H1 (cell line): ENCODE data around the gene EVI5. TPM values are rescaled to one million over a fixed set of nuclear protein-coding genes. Genes with fewer than 3 reads are reported as not detected.

Experiments used
- CTCF ChIA-PET: fragments of 300-600 bp; sonication (Branson Sonifier 250); formaldehyde crosslinking; loops from one replicate; lab custom pipeline; 2021; ENCODE audit not compliant: partially characterized antibody; lab: Charles Lee
- POLR2A ChIA-PET: fragments of 300-600 bp; sonication (Branson Sonifier 250); formaldehyde crosslinking; loops from one replicate; lab custom pipeline; 2021; ENCODE audit warnings: inconsistent platforms; ENCODE audit not compliant: partially characterized antibody; lab: Charles Lee
- DNase-seq, 2 experiments: peaks; one replicate each; pipeline versions ENCODE4 v3.0.0 to v3.0.0-alpha.2; 2010 to 2022; ENCODE audit warnings: low spot score in 2 of 2, low read depth in 1 of 2, mixed read lengths in 1 of 2
- FAIRE-seq: peaks from 2 replicates; lab custom pipeline; 2011; peaks lifted over from hg19 to GRCh38; lab: Jason Lieb, UNC
- H2AFZ ChIP-seq: 2 replicates; pipeline ENCODE4 v1.8.1; 2012; ENCODE audit warnings: low read length, inconsistent platforms
- H2AK5ac ChIP-seq: 2 replicates; pipeline ENCODE4 v1.6.1; 2013; ENCODE audit warnings: low read depth, low read length
- H2BK120ac ChIP-seq: replicated peaks from 2 replicates; pipeline ENCODE3; 2013; ENCODE audit warnings: low read depth, low read length, inconsistent platforms
- H2BK12ac ChIP-seq: 2 replicates; pipeline ENCODE4 v1.6.1; 2013; ENCODE audit warnings: low read depth, low read length
- H2BK15ac ChIP-seq: 2 replicates; pipeline ENCODE4 v1.6.1; 2013; ENCODE audit warnings: low read length
- H2BK20ac ChIP-seq: 2 replicates; pipeline ENCODE4 v1.6.1; 2013; ENCODE audit warnings: low read length
- H2BK5ac ChIP-seq: 2 replicates; pipeline ENCODE4 v1.6.1; 2013; ENCODE audit warnings: low read depth, low read length
- H3K14ac ChIP-seq: 2 replicates; pipeline ENCODE4 v1.6.1; 2013; ENCODE audit warnings: inconsistent platforms; ENCODE audit not compliant: insufficient read length
- H3K18ac ChIP-seq: 2 replicates; pipeline ENCODE4 v1.6.1; 2013; ENCODE audit warnings: low read length; ENCODE audit errors: extremely low read depth
- H3K23ac ChIP-seq: 2 replicates; pipeline ENCODE4 v1.6.1; 2013; ENCODE audit warnings: inconsistent platforms; ENCODE audit not compliant: insufficient read length
- H3K23me2 ChIP-seq: 2 replicates; pipeline ENCODE4 v1.6.1; 2013; ENCODE audit warnings: low read depth, low read length
- H3K27ac ChIP-seq: 2 replicates; pipeline ENCODE4 v1.6.1; 2011; ENCODE audit warnings: low read depth, low read length, inconsistent platforms
- H3K27me3 ChIP-seq, 4 experiments: replicated peaks in 1 of 4; 1 replicate in 1 of 4; 2 replicates in 3 of 4; pipeline versions ENCODE4 v1.6.1 to v1.8.1; 2011 to 2013; ENCODE audit warnings: low read length in 3 of 4, mild to moderate bottlenecking in 3 of 4, inconsistent platforms in 2 of 4, mixed read lengths in 2 of 4, moderate library complexity in 1 of 4; ENCODE audit not compliant: control insufficient read depth in 3 of 4, insufficient read depth in 3 of 4; ENCODE audit errors: extremely low read depth in 1 of 4
- H3K36me3 ChIP-seq, 4 experiments: 2 replicates each; pipeline versions ENCODE4 v1.6.1 to v1.8.1; 2011 to 2013; ENCODE audit warnings: mild to moderate bottlenecking in 4 of 4, low read length in 3 of 4, moderate library complexity in 2 of 4, control low read depth in 1 of 4, inconsistent platforms in 1 of 4; ENCODE audit not compliant: insufficient read depth in 4 of 4, control insufficient read depth in 2 of 4
- H3K4ac ChIP-seq: replicated peaks from 2 replicates; pipeline ENCODE3; 2013; ENCODE audit warnings: low read length, low read depth, mixed read lengths, inconsistent platforms; ENCODE audit not compliant: insufficient read length
- H3K4me1 ChIP-seq, 4 experiments: replicated peaks in 1 of 4; 1 replicate in 1 of 4; 2 replicates in 3 of 4; pipeline versions ENCODE4 v1.6.1 to v1.8.1; 2011 to 2013; ENCODE audit warnings: low read length in 3 of 4, inconsistent platforms in 2 of 4, mixed read lengths in 1 of 4; ENCODE audit not compliant: insufficient read depth in 4 of 4, control insufficient read depth in 3 of 4
- H3K4me2 ChIP-seq, 2 experiments: 2 replicates each; pipeline versions ENCODE4 v1.6.1 to v1.8.1; 2011 to 2013; ENCODE audit warnings: low read depth in 2 of 2, low read length in 2 of 2, control low read depth in 1 of 2, inconsistent platforms in 1 of 2, mild to moderate bottlenecking in 1 of 2; ENCODE audit not compliant: insufficient read depth in 1 of 2
- H3K4me3 ChIP-seq, 4 experiments: fragments of 200-600, 300-600 bp in 1 of 4; sonication (generic), shearing (Covaris generic), sonication (Bioruptor Twin) in 1 of 4; 2 replicates each; pipeline versions ENCODE4 v1.5.1 to v1.8.1; 2011 to 2016; ENCODE audit warnings: low read length in 4 of 4, low read depth in 3 of 4, control low read depth in 2 of 4, inconsistent platforms in 2 of 4, mild to moderate bottlenecking in 2 of 4, mixed read lengths in 1 of 4, moderate library complexity in 1 of 4; ENCODE audit not compliant: insufficient read depth in 2 of 4; ENCODE audit errors: extremely low read depth in 1 of 4
- H3K56ac ChIP-seq: replicated peaks from 2 replicates; pipeline ENCODE3; 2013; ENCODE audit warnings: low read depth, mild to moderate bottlenecking, mixed read lengths, low read length, inconsistent platforms; ENCODE audit not compliant: insufficient read length
- H3K79me1 ChIP-seq: 2 replicates; pipeline ENCODE4 v1.6.1; 2013; ENCODE audit warnings: low read depth, low read length, control low read depth
- H3K79me2 ChIP-seq, 2 experiments: 2 replicates each; pipeline versions ENCODE4 v1.6.1 to v1.8.1; 2012 to 2013; ENCODE audit warnings: low read length in 2 of 2, mild to moderate bottlenecking in 2 of 2, inconsistent platforms in 1 of 2; ENCODE audit not compliant: insufficient read depth in 2 of 2, control insufficient read depth in 1 of 2
- H3K9ac ChIP-seq, 4 experiments: replicated peaks in 1 of 4; 1 replicate in 1 of 4; 2 replicates in 3 of 4; pipeline versions ENCODE4 v1.6.1 to v1.8.1; 2011 to 2013; ENCODE audit warnings: low read depth in 3 of 4, low read length in 3 of 4, control low read depth in 2 of 4, mild to moderate bottlenecking in 2 of 4, moderate library complexity in 2 of 4, inconsistent platforms in 1 of 4; ENCODE audit errors: extremely low read depth in 1 of 4
- H3K9me3 ChIP-seq, 2 experiments: 2 replicates each; pipeline versions ENCODE4 v1.6.1 to v1.8.1; 2012 to 2013; ENCODE audit warnings: mild to moderate bottlenecking in 2 of 2, moderate library complexity in 2 of 2, control low read depth in 1 of 2, inconsistent platforms in 1 of 2, low read depth in 1 of 2, low read length in 1 of 2, mixed read lengths in 1 of 2; ENCODE audit not compliant: insufficient read depth in 2 of 2
- H4K20me1 ChIP-seq, 2 experiments: replicated peaks in 1 of 2; 2 replicates each; pipeline versions ENCODE3 to v1.8.1; 2011 to 2013; ENCODE audit warnings: inconsistent platforms in 2 of 2, low read length in 2 of 2, mild to moderate bottlenecking in 1 of 2; ENCODE audit not compliant: insufficient read depth in 2 of 2, control insufficient read depth in 1 of 2
- H4K5ac ChIP-seq: 2 replicates; pipeline ENCODE4 v1.6.1; 2013; ENCODE audit warnings: low read length, low read depth, mixed read lengths, inconsistent platforms; ENCODE audit not compliant: insufficient read length
- H4K8ac ChIP-seq: 2 replicates; pipeline ENCODE4 v1.8.0; 2013; ENCODE audit warnings: mild to moderate bottlenecking, moderate library complexity, low read length, inconsistent platforms; ENCODE audit not compliant: insufficient read depth; ENCODE audit errors: extremely low read depth
- H4K91ac ChIP-seq: replicated peaks from 2 replicates; pipeline ENCODE3; 2013; ENCODE audit warnings: low read length, mixed read lengths, inconsistent platforms; ENCODE audit not compliant: insufficient read length
- ASH2L ChIP-seq: fragments of 200-600, 300-600 bp; sonication (generic); IDR thresholded peaks from one replicate; pipeline ENCODE4 v1.7.1; 2017; ENCODE audit warnings: low read length
- BCL11A ChIP-seq, 2 experiments: IDR thresholded peaks; one replicate each; pipeline ENCODE4 v1.6.1; 2011; ENCODE audit warnings: low read depth in 2 of 2, low read length in 2 of 2, mild to moderate bottlenecking in 2 of 2
- NRF1 ChIP-seq: IDR thresholded peaks from 2 replicates; pipeline ENCODE4 v1.6.1; 2011; ENCODE audit warnings: mild to moderate bottlenecking, low read depth, low read length, improper control_type of control experiment
- RAD21 ChIP-seq, 2 experiments: IDR thresholded peaks in 1 of 2; conservative IDR thresholded peaks in 1 of 2; 2 replicates each; pipeline ENCODE4 v1.6.1; 2011; ENCODE audit warnings: low read depth in 2 of 2, low read length in 2 of 2, improper control_type of control experiment in 1 of 2, inconsistent platforms in 1 of 2, mild to moderate bottlenecking in 1 of 2, moderate library complexity in 1 of 2
- SIN3A ChIP-seq, 2 experiments: IDR thresholded peaks in 1 of 2; conservative IDR thresholded peaks in 1 of 2; 2 replicates each; pipeline ENCODE4 v1.6.1; 2011 to 2012; ENCODE audit warnings: low read length in 2 of 2, improper control_type of control experiment in 1 of 2, low read depth in 1 of 2, mild to moderate bottlenecking in 1 of 2
- TEAD4 ChIP-seq: IDR thresholded peaks from 2 replicates; pipeline ENCODE4 v1.6.1; 2012; ENCODE audit warnings: low read depth, low read length, inconsistent platforms, mixed read lengths
- WGBS, 2 experiments: shearing (Covaris generic) in 1 of 2; methylation state at CpG; one replicate each; pipeline versions ENCODE4 v1.1.6 to v1.1.7; 2013 to 2015; ENCODE audit warnings: low lambda C conversion rate in 2 of 2, mixed read lengths in 2 of 2, inconsistent platforms in 1 of 2, low coverage in 1 of 2, missing lambda C conversion rate in 1 of 2; ENCODE audit not compliant: insufficient replicate concordance in 2 of 2, insufficient coverage in 1 of 2, insufficient read length in 1 of 2; ENCODE audit errors: extremely low coverage in 1 of 2, missing lambda C conversion rate in 1 of 2; 5-methylcytosine and 5-hydroxymethylcytosine counted together
- polyA plus RNA-seq, 7 experiments: library from polyadenylated mRNA; depleted of rRNA in 3 of 7; stranded (reverse) in 5 of 7; unstranded in 2 of 7; fragments of >200 nt in 5 of 7; fragments of 200-250 nt in 2 of 7; gene quantifications; 1 replicate in 5 of 7; 2 replicates in 1 of 7; 4 replicates in 1 of 7; pipeline versions ENCODE4 v1.2.1 to v1.2.3, GENCODE V29; 2011 to 2013; ENCODE audit warnings: missing spikeins in 2 of 7, mixed read lengths in 2 of 7
- total RNA-seq: library from RNA; stranded (reverse); fragmentation: NEBNext Ultra II Directional; extraction: Animal tissue kit (Norgen Biotek cat#: 25700); gene quantifications from 2 replicates; pipeline ENCODE4 v1.2.1, GENCODE V29; 2021
- TF ChIP-seq, protein P1 (sequence below), 3 experiments: IDR thresholded peaks; 1 replicate in 2 of 3; 2 replicates in 1 of 3; pipeline versions ENCODE4 v1.5.1 to v1.6.1; 2011; ENCODE audit warnings: low read length in 3 of 3, mild to moderate bottlenecking in 3 of 3, inconsistent platforms in 2 of 3, low read depth in 1 of 3, moderate library complexity in 1 of 3; ENCODE audit not compliant: insufficient read depth in 1 of 3; ENCODE audit errors: control extremely low read depth in 1 of 3

Gene EVI5
- total and polyA plus RNA-seq, 2 of the 8 experiments (the other 6 are each of a cell fraction or from before 2014, with no cell fraction given) = 1.7 to 13.7 TPM

DNA sequence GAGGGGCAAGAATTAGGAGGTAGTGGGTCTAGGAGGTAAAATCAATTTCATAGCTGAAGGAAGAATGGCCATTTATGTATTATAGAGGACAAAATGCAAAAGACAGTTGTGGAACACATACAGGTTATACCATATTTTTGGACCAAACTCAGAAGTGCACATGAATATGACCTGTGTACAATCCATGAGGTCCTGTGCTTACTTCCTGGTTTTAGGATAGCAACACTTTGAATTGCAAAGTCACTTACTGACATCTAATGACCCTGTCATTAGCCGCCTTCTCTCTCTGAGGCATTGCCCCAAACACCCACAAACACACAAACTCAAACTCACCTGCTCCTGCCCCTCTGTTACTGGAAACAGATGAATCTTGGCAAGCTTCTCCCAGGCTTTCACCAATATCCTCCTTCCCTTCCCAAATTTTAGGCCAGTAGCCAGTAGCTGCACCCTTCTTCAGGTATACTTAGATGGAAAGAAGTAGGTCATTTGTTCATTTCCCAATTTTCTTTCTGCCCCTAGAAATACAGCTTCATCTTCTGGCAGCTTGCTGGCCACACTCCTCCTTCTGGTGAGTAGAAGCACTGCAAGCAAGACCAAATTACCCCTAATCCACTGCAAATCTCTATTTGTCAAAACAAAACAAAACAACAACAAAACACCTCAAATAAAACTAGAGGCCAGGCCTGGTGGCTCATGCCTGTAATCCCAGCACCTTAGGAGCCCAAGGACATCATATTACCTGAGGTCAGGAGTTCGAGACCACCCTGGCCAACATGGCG, 33.3 kb upstream of the EVI5 start:
- DNase-seq (peak in 1 of 2 experiments; percentile 58), FAIRE-seq (peak; percentile 77)
- Histone ChIP-seq H3K27ac (no peak overlapping the region), H2AK5ac (no peak overlapping the region), H2BK15ac (no peak overlapping the region), H3K4me2 (no peak overlapping the region), H3K36me3 (no peaks in the 10 kb centered on the region), H4K91ac (no peak overlapping the region), H3K56ac (no peak overlapping the region), H4K8ac (no peak overlapping the region), H3K4me1 (no peaks in the 10 kb centered on the region), H4K5ac (no peak overlapping the region), H3K27me3 (no peaks in the 10 kb centered on the region), H2BK120ac (no peak overlapping the region), H2BK20ac (no peak overlapping the region), H3K14ac (no peak overlapping the region), H4K20me1 (no peaks in the 10 kb centered on the region), H3K9ac (no peak overlapping the region), H3K79me1 (no peaks in the 10 kb centered on the region), H2BK12ac (no peak overlapping the region), H3K18ac (no peak overlapping the region), H3K23me2 (no peaks in the 10 kb centered on the region), H3K4me3 (no peak overlapping the region), H3K4ac (no peak overlapping the region), H2BK5ac (no peak overlapping the region), H2AFZ (peak overlapping the region; percentile 60; the same call in 1 of the 2 replicates), H3K9me3 (no peaks in the 10 kb centered on the region), H3K23ac (no peak overlapping the region), H3K79me2 (no peaks in the 10 kb centered on the region)
- CTCF ChIA-PET = interaction anchor here (0.6 to 6.1 kb wide), 30 partner anchors 9 to 727 kb away, joined by 3 to 86 read pairs (median 4); partner anchors contain the start of gene RPL5
- POLR2A ChIA-PET = interaction anchor here (1.1 to 3.5 kb wide), 3 partner anchors 14 to 519 kb away, joined by 3 to 23 read pairs (median 4); partner anchors contain the start of genes GLMN, RPAP2 and RPL5
- 90% methylated on average over 3 of the region's 3 CpGs; no CpG with 5 or more reads in 1 of the 2 experiments for WGBS, 2 experiments
- TF ChIP-seq BCL11A (IDR thresholded peaks at IDR 0.05; ENCODE audit: low read depth in 2 of 2, low read length in 2 of 2) (no peak), SIN3A (conservative IDR thresholded peaks at IDR 0.05 in 1 of 2, IDR thresholded peaks at IDR 0.05 in 1 of 2; ENCODE audit: low read depth in 1 of 2, low read length in 2 of 2) (no peak), RAD21 (IDR thresholded peaks at IDR 0.05 in 1 of 2, conservative IDR thresholded peaks at IDR 0.05 in 1 of 2; ENCODE audit: low read depth in 2 of 2, low read length in 2 of 2) (peak; percentile 69 to 71), NRF1 (no peak), ASH2L (no peak), TEAD4 (no peak)
- TF ChIP-seq, protein P1, sequence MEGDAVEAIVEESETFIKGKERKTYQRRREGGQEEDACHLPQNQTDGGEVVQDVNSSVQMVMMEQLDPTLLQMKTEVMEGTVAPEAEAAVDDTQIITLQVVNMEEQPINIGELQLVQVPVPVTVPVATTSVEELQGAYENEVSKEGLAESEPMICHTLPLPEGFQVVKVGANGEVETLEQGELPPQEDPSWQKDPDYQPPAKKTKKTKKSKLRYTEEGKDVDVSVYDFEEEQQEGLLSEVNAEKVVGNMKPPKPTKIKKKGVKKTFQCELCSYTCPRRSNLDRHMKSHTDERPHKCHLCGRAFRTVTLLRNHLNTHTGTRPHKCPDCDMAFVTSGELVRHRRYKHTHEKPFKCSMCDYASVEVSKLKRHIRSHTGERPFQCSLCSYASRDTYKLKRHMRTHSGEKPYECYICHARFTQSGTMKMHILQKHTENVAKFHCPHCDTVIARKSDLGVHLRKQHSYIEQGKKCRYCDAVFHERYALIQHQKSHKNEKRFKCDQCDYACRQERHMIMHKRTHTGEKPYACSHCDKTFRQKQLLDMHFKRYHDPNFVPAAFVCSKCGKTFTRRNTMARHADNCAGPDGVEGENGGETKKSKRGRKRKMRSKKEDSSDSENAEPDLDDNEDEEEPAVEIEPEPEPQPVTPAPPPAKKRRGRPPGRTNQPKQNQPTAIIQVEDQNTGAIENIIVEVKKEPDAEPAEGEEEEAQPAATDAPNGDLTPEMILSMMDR (IDR thresholded peaks at IDR 0.05; ENCODE audit: control extremely low read depth in 1 of 3, insufficient read depth in 1 of 3, low read depth in 1 of 3, low read length in 3 of 3) = peak in 2 of 3 experiments; percentile 66 to 69; a peak in 3 of 4 replicates
